ENCODE measurements around the gene BST1. TPM values are rescaled to one million over a fixed set of nuclear protein-coding genes. Genes with fewer than 3 reads are reported as not detected.

BST1 gene
- total and polyA plus RNA-seq, 12 donors, result 1.3 to 5.7 (median 3.0) TPM

GRCh38 chr4:15736514-15737050 lies 33.7 kb downstream of the BST1 start:
- ATAC-seq (no peak), DNase-seq (no peak)
- Histone ChIP-seq H3K4me1 (no peaks in the 10 kb centered on the region), H3K27ac (no peak overlapping the region), H3K27me3 (no peaks in the 10 kb centered on the region), H3K36me3 (no peaks in the 10 kb centered on the region), H3K9me3 (peaks cover 0 to 8% (median 0%) of the 10 kb centered on the region in 11 donors), H3K4me3 (no peak overlapping the region)
- WGBS, 2 donors, result 93 to 98% methylated on average over 4 of the region's 4 CpGs
- intact Hi-C loops (cut with DNase I), result loop anchor here in 3 of 10 donors (10.0 kb wide), 3 partner anchors 138 to 268 kb away; no protein-coding TSS in a partner anchor
- TF ChIP-seq, protein P1, sequence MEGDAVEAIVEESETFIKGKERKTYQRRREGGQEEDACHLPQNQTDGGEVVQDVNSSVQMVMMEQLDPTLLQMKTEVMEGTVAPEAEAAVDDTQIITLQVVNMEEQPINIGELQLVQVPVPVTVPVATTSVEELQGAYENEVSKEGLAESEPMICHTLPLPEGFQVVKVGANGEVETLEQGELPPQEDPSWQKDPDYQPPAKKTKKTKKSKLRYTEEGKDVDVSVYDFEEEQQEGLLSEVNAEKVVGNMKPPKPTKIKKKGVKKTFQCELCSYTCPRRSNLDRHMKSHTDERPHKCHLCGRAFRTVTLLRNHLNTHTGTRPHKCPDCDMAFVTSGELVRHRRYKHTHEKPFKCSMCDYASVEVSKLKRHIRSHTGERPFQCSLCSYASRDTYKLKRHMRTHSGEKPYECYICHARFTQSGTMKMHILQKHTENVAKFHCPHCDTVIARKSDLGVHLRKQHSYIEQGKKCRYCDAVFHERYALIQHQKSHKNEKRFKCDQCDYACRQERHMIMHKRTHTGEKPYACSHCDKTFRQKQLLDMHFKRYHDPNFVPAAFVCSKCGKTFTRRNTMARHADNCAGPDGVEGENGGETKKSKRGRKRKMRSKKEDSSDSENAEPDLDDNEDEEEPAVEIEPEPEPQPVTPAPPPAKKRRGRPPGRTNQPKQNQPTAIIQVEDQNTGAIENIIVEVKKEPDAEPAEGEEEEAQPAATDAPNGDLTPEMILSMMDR (IDR thresholded peaks at IDR 0.05), result no peak

DNA sequence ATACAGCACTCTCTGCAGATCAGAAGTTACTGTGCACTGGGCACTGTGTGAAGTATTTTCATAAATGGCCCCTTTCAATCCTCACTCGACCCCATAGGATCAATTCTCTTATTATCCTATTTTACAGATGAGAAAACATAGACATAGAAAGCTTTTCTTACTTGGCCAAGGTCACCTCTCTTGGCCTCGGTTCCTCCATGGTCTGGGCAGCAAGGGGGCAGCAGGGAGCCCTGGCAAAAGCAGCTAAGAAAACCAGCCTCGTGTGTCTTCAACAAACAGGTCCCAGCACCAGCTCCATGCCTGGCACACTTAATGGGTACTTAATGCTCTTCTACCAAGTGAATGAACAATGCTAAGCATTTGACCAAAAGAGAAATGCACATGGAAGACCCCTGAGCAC lies 34.4 kb downstream of the BST1 start:
- TF ChIP-seq, protein P1 (IDR thresholded peaks at IDR 0.05), result no peak
- whole genome bisulfite sequencing, 2 donors, result 73 to 76% methylated on average over 3 of the region's 3 CpGs
- DNase-seq, result no peak
- H3K27me3 ChIP-seq, result no peaks in the 10 kb centered on the region
- no peak overlapping the region for H3K27ac ChIP-seq
- H3K9me3 ChIP-seq, result peaks cover 0 to 15% (median 0%) of the 10 kb centered on the region in 11 donors
- no peak for ATAC-seq
- no peaks in the 10 kb centered on the region for H3K36me3 ChIP-seq
- intact Hi-C loops (cut with DNase I), result loop anchor here in 3 of 10 donors (10.0 kb wide), 3 partner anchors 138 to 268 kb away; no protein-coding TSS in a partner anchor
- H3K4me1 ChIP-seq, result no peaks in the 10 kb centered on the region
- no peak overlapping the region for H3K4me3 ChIP-seq

- intact Hi-C loops (cut with DNase I), result loop anchor here in 3 of 10 donors (10.0 kb wide), 3 partner anchors 136 to 266 kb away; no protein-coding TSS in a partner anchor
- no peaks in the 10 kb centered on the region for H3K27me3 ChIP-seq
- WGBS, 2 donors, result 91 to 93% methylated on average over 1 of the region's 1 CpG
- no peaks in the 10 kb centered on the region for H3K4me1 ChIP-seq
- H3K4me3 ChIP-seq, result no peak overlapping the region
- H3K9me3 ChIP-seq, result peaks cover 0 to 22% (median 0%) of the 10 kb centered on the region in 11 donors
- TF ChIP-seq, protein P1 (IDR thresholded peaks at IDR 0.05), result no peak
- DNase-seq (no peak), ATAC-seq (no peak)
- no peak overlapping the region for H3K27ac ChIP-seq
- H3K36me3 ChIP-seq, result no peaks in the 10 kb centered on the region
Observed at GRCh38 chr4:15738877-15739276, 36.0 kb downstream of the BST1 start.

DNA sequence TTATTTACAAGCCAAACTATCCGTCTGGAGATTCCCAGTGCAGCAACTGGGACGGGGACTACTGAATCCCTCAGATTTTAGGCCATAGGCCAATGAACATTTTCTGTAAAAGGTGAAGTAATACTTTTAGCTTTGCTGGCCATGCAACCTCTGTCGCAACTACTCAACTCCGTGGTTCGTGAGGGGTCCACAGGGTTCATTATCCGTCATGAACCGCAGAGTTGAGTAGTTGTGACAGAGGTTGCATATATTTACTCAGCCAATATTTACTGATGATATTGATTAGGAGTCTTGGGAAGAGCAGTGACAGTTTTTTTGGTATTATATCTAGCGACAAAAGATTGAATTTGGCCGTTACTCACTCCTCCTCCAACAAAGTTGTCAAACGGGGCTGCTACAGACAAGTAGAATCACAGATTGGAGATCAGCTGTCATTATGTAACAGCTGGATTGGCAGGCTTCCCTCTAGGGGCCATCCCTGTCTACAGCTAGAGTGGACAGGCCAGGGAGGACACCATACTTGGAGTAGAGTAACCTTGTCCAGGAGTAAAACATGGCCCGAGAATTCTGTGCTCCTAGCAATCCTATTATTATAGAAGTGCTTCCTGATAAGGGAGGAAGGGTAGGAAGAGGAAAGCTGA lies 38.0 kb downstream of the BST1 start:
- peaks cover 0 to 22% (median 0%) of the 10 kb centered on the region in 11 donors for H3K9me3 ChIP-seq
- TF ChIP-seq, protein P1 (IDR thresholded peaks at IDR 0.05), result no peak
- H3K27me3 ChIP-seq, result no peaks in the 10 kb centered on the region
- DNase-seq, result no peak
- whole genome bisulfite sequencing, 2 donors, result 77% methylated on average over 11 of the region's 11 CpGs
- no peak overlapping the region for H3K27ac ChIP-seq
- no peak overlapping the region for H3K4me3 ChIP-seq
- no peak for ATAC-seq
- H3K4me1 ChIP-seq, result no peaks in the 10 kb centered on the region
- intact Hi-C loops (cut with DNase I), result no loop called here
- H3K36me3 ChIP-seq, result no peaks in the 10 kb centered on the region
